Measurements from ENCODE around the gene AADAC.
"Not testable (repeated sequence)": the region's sequence is repeated elsewhere in the genome, so short reads cannot be mapped to it uniquely, and the experiment has no call there.

AADAC gene

GRCh38 chr3:151845306-151845905, 31.5 kb downstream of the AADAC start:
- DNase-seq (ENCODE audit: low read depth in 2 of 2): no peak
- no peak overlapping the region for H3K4me3 ChIP-seq (replicated peaks in 1 of 2; ENCODE audit: low read depth in 2 of 2, low read length in 2 of 2)
- TF ChIP-seq, protein P1, sequence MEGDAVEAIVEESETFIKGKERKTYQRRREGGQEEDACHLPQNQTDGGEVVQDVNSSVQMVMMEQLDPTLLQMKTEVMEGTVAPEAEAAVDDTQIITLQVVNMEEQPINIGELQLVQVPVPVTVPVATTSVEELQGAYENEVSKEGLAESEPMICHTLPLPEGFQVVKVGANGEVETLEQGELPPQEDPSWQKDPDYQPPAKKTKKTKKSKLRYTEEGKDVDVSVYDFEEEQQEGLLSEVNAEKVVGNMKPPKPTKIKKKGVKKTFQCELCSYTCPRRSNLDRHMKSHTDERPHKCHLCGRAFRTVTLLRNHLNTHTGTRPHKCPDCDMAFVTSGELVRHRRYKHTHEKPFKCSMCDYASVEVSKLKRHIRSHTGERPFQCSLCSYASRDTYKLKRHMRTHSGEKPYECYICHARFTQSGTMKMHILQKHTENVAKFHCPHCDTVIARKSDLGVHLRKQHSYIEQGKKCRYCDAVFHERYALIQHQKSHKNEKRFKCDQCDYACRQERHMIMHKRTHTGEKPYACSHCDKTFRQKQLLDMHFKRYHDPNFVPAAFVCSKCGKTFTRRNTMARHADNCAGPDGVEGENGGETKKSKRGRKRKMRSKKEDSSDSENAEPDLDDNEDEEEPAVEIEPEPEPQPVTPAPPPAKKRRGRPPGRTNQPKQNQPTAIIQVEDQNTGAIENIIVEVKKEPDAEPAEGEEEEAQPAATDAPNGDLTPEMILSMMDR (IDR thresholded peaks at IDR 0.05; ENCODE audit: low read depth, low read length): no peak

- not testable (repeated sequence) for H3K4me3 ChIP-seq (replicated peaks in 1 of 2; ENCODE audit: low read depth in 2 of 2, low read length in 2 of 2); DNase-seq (ENCODE audit: low read depth in 2 of 2)
Observed at GRCh38 chr3:151850065-151850464, 36.1 kb downstream of the AADAC start.

- no peak overlapping the region for H3K4me3 ChIP-seq (replicated peaks in 1 of 2; ENCODE audit: low read depth in 2 of 2, low read length in 2 of 2)
- no peak for DNase-seq (ENCODE audit: low read depth in 2 of 2)
- TF ChIP-seq, protein P1 (IDR thresholded peaks at IDR 0.05; ENCODE audit: low read depth, low read length): no peak
Observed at GRCh38 chr3:151852074-151852811, 38.3 kb downstream of the AADAC start.

DNA sequence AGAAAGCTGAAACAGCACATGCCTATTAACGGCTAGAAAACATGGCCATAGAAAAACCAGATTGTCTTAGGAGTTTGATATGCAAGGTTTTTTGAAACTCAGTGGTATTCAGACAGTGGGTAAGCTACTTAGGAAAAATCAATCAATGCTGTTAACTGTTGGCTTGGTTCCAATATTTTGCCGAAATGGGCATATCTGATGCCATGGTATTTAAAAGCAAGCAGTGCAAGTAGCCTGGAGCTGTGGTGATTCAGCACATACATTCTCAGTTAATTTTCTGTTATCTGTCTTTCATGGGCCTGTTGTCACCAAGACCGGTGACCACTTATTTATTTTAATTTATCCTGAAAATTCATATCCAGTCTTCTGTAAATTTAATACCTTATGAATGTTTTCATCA, 42.2 kb downstream of the AADAC start:
- TF ChIP-seq, protein P1 (IDR thresholded peaks at IDR 0.05; ENCODE audit: low read depth, low read length): no peak
- DNase-seq (ENCODE audit: low read depth in 2 of 2): no peak
- H3K4me3 ChIP-seq (replicated peaks in 1 of 2; ENCODE audit: low read depth in 2 of 2, low read length in 2 of 2): no peak overlapping the region

- TF ChIP-seq, protein P1 (IDR thresholded peaks at IDR 0.05; ENCODE audit: low read depth, low read length): no peak
- DNase-seq (ENCODE audit: low read depth in 2 of 2): no peak
Observed at GRCh38 chr3:151856641-151857040, 42.7 kb downstream of the AADAC start.

DNA sequence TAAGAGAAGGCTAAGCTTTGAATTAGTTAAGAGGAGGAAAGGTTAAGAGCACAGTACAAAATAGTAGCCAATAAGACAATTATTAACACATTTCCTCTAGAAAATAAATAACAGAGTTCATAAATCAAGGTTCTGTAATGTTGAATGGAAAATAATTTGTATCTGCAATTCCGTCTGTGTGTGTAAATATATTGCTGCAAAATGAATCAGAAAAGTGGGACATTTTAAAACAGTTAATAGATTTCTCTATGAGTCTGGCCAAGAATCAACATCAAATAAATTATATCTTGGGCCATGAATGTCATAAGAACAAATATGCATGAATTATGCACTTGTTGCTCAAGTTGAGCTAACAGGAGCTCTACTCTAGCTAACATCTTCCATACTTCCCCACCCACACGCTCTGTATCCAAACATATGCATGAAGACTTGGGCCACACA, 45.3 kb downstream of the AADAC start:
- H3K4me3 ChIP-seq (replicated peaks in 1 of 2; ENCODE audit: low read depth in 2 of 2, low read length in 2 of 2): no peak overlapping the region
- DNase-seq (ENCODE audit: low read depth in 2 of 2): no peak
- TF ChIP-seq, protein P1 (IDR thresholded peaks at IDR 0.05; ENCODE audit: low read depth, low read length): no peak

More at GRCh38 chr3:151856641-151857040, 42.7 kb downstream of the AADAC start:
- no peak overlapping the region for H3K4me3 ChIP-seq (replicated peaks in 1 of 2; ENCODE audit: low read depth in 2 of 2, low read length in 2 of 2)

GRCh38 chr3:151859905-151860304, 46.0 kb downstream of the AADAC start:
- no peak overlapping the region for H3K4me3 ChIP-seq (replicated peaks in 1 of 2; ENCODE audit: low read depth in 2 of 2, low read length in 2 of 2)
- no peak for DNase-seq (ENCODE audit: low read depth in 2 of 2)
- TF ChIP-seq, protein P1 (IDR thresholded peaks at IDR 0.05; ENCODE audit: low read depth, low read length): no peak
